GM12878 (cell line): ENCODE measurements around the gene MTHFD2. TPM values are rescaled to one million over a fixed set of nuclear protein-coding genes. Genes with fewer than 3 reads are reported as not detected.

Experiments
- BMI1 ChIP-seq: fragments of 450-650 bp; IDR thresholded peaks from 2 replicates; pipeline ENCODE4 v1.6.1; 2016; ENCODE audit warnings: mild to moderate bottlenecking, moderate library complexity, borderline replicate concordance
- FOXM1 ChIP-seq: IDR thresholded peaks from 2 replicates; pipeline ENCODE4 v1.6.1; 2012; ENCODE audit warnings: low read depth, mild to moderate bottlenecking, inconsistent platforms, low read length, moderate library complexity
- IKZF1 ChIP-seq: fragments of 450-650 bp; conservative IDR thresholded peaks from 2 replicates; pipeline ENCODE4 v1.6.1; 2017; ENCODE audit warnings: antibody characterized with exemption, mild to moderate bottlenecking
- JUNB ChIP-seq: IDR thresholded peaks from 2 replicates; pipeline ENCODE4 v1.6.1; 2016; ENCODE audit warnings: antibody characterized with exemption, mild to moderate bottlenecking
- KLF5 ChIP-seq: fragments of 450-650 bp; IDR thresholded peaks from 2 replicates; pipeline ENCODE4 v1.6.1; 2014; ENCODE audit warnings: mild to moderate bottlenecking; ENCODE audit not compliant: partially characterized antibody
- NFIC ChIP-seq: IDR thresholded peaks from 2 replicates; pipeline ENCODE4 v1.6.1; 2012; ENCODE audit warnings: low read depth, mild to moderate bottlenecking, inconsistent platforms, low read length, moderate library complexity
- NR2F1 ChIP-seq: fragments of 450-650 bp; conservative IDR thresholded peaks from 2 replicates; pipeline ENCODE4 v1.6.1; 2017; ENCODE audit warnings: mild to moderate bottlenecking
- RELB ChIP-seq: fragments of 450-650 bp; IDR thresholded peaks from 2 replicates; pipeline ENCODE4 v1.6.1; 2017; ENCODE audit warnings: low read depth, mild to moderate bottlenecking, moderate library complexity
- SKIL ChIP-seq: fragments of 450-650 bp; IDR thresholded peaks from 2 replicates; pipeline ENCODE4 v1.6.1; 2017; ENCODE audit warnings: mild to moderate bottlenecking, low read depth, inconsistent platforms; ENCODE audit not compliant: poor library complexity, severe bottlenecking
- SUZ12 ChIP-seq: fragments of 200-600 bp; sonication (generic); IDR thresholded peaks from one replicate; pipeline ENCODE4 v1.6.1; 2018; ENCODE audit warnings: antibody characterized with exemption, mild to moderate bottlenecking; ENCODE audit not compliant: unreplicated experiment
- YY1 ChIP-seq: IDR thresholded peaks from 2 replicates; pipeline ENCODE4 v1.6.1; 2011; ENCODE audit warnings: low read depth, mild to moderate bottlenecking, low read length
- polyA plus RNA-seq, 11 experiments: library from polyadenylated mRNA; depleted of rRNA in 4 of 11; unstranded in 6 of 11; stranded (reverse) in 5 of 11; fragments of >200 nt; fragmentation: Nextera tagmentation in 4 of 11; fragmentation: Illumina TruSeq in 1 of 11; extraction: Ambion mirVana in 4 of 11; extraction: Trizol in 1 of 11; gene quantifications; 1 replicate in 1 of 11; 2 replicates in 10 of 11; pipeline versions ENCODE4 v1.2.1 to v1.2.3, GENCODE V29; 2011 to 2016; ENCODE audit warnings: inconsistent platforms in 2 of 11, missing spikeins in 2 of 11, low read depth in 1 of 11
- total RNA-seq, 4 experiments: library from RNA; depleted of rRNA in 3 of 4; stranded (reverse); fragments of >200 nt in 3 of 4; fragmentation: Illumina TruSeq in 1 of 4; extraction: Trizol in 1 of 4; gene quantifications; 2 replicates each; pipeline versions ENCODE4 v1.2.1 to v1.2.3, GENCODE V29; 2013 to 2021

The MTHFD2 gene
- total and polyA plus RNA-seq, 10 of the 15 experiments (the other 5 are each of a cell fraction or from before 2014, with no cell fraction given) = 128 to 292 (median 150) TPM

- TF ChIP-seq FOXM1 = peak; percentile 68; the same call in 1 of the 2 replicates
- peak; percentile 26; the same call in 1 of the 2 replicates for TF ChIP-seq BMI1
- TF ChIP-seq KLF5 = no peak
- TF ChIP-seq SUZ12 = no peak
- TF ChIP-seq IKZF1 = peak; percentile 78
- peak; percentile 32 for TF ChIP-seq SKIL
- no peak for TF ChIP-seq YY1
- TF ChIP-seq NFIC = peak; percentile 82; the same call in 1 of the 2 replicates
- TF ChIP-seq NR2F1 = peak; percentile 93
- peak; percentile 73 for TF ChIP-seq JUNB
- TF ChIP-seq RELB = peak; percentile 86
- TF ChIP-seq, all 136 proteins: peak for 19
These were observed 29.7 kb upstream of the MTHFD2 start (continued) for GRCh38 chr2:74168739-74169138.
